DOHH2 (cell line): ENCODE data around the gene LRRFIP2.

Source experiments
- EZH2phosphoT487 ChIP-seq: fragments of 200-600 bp; sonication (generic); IDR thresholded peaks from 2 replicates; pipeline ENCODE4 v1.6.1; 2017; ENCODE audit warnings: borderline replicate concordance, mild to moderate bottlenecking, antibody characterized with exemption, low read length, moderate library complexity, mixed read lengths
- TF ChIP-seq, protein P1 (sequence below): fragments of 200-600 bp; sonication (generic); IDR thresholded peaks from one replicate; pipeline ENCODE4 v1.5.1; 2014; ENCODE audit warnings: antibody characterized with exemption, mild to moderate bottlenecking, low read depth, low read length; ENCODE audit not compliant: poor library complexity, severe bottlenecking

DNA sequence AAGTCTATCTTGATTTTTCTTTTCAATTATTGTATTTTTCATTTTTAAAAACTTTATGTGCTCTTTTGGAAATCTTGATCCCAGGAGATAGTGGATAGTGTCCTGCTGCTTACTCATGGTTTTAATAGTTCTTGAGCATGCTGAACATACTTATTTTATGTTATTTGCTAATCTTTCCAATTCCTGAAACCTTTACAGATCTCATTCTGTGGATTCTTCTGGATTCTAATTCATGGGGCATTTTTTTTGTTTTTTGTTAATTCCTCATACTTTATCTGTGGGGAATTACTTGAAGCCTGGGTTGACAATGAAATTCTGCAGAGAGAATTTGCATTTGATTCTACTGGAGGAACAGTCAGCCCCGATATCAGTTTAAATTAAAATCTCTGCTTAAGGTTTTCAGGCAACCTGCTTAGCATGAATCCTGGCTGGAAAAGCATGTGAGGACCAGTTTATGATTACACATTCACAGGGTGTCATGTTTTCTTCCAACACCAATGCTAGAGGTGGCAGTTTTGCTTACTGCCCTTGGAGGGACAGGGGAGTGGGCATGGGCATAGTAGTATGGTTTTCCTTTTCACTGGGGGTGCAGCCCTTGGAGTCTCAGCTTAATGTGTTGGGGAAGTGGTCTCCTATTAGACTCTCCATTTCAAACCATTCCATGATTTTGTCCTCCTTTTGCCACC lies 135.1 kb downstream of the LRRFIP2 start:
- TF ChIP-seq, protein P1, sequence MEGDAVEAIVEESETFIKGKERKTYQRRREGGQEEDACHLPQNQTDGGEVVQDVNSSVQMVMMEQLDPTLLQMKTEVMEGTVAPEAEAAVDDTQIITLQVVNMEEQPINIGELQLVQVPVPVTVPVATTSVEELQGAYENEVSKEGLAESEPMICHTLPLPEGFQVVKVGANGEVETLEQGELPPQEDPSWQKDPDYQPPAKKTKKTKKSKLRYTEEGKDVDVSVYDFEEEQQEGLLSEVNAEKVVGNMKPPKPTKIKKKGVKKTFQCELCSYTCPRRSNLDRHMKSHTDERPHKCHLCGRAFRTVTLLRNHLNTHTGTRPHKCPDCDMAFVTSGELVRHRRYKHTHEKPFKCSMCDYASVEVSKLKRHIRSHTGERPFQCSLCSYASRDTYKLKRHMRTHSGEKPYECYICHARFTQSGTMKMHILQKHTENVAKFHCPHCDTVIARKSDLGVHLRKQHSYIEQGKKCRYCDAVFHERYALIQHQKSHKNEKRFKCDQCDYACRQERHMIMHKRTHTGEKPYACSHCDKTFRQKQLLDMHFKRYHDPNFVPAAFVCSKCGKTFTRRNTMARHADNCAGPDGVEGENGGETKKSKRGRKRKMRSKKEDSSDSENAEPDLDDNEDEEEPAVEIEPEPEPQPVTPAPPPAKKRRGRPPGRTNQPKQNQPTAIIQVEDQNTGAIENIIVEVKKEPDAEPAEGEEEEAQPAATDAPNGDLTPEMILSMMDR = no peak
- no peak for TF ChIP-seq EZH2phosphoT487
